Measurements from ENCODE around the gene MLC1. TPM values are rescaled to one million over a fixed set of nuclear protein-coding genes. Genes with fewer than 3 reads are reported as not detected.
A peak's percentile ranks its signal among the peaks of the same experiment; 100 is the strongest.

The MLC1 gene
- total and polyA plus RNA-seq, 2 donors: 0.48 to 2.4 TPM

DNA sequence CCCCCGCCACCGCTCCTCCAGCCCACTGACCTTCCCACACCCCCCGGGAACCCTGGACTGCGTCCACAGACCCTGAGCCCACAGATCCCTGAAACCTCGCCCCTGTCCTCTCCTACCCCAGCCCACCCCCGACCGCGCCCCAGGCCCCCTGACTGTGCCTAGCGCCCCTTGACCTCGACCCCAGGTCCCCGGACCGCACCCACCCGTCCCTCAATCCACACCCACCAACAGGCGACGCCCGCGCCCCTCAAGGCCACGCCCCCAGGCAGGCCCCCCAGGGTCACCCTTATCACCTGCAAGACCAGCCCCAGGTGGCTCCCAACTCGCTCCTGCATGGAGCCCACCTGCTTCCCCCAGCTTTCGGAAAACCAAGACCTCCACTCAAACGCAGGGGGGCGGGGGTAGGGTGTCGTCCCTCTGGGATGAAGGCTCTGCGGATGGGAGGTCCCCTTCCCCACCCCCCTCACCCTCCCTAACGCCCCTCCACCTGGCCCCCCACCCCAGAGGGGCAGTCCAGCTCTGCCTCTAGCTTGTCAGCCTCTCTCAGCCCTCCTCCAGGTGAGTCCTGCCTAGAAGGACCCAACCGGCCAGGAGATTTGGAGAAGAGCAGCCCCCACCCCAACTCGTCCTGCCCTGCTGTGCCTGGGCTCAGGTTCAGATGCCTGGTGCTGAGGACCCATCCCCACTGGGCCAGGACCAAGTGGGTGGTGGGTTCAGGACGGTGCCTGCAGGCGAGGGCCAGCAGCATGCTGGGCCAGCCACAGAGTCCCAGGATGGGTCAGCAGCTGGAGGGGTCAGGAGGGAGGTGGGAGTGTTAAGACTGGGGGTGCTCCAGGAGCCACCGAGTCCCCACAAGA lies 69.5 kb downstream of the MLC1 start:
- Histone ChIP-seq H3K4me3 (ENCODE audit: low read length in 2 of 2) (no peak overlapping the region), H3K36me3 (ENCODE audit: control insufficient read depth in 2 of 2, insufficient read depth in 2 of 2, low read length in 1 of 2) (no peaks in the 10 kb centered on the region), H3K27ac (ENCODE audit: low read depth in 1 of 2, low read length in 1 of 2) (no peak overlapping the region), H3K4me1 (ENCODE audit: control insufficient read depth in 2 of 2, insufficient read depth in 2 of 2, low read length in 2 of 2) (peaks cover 0 to 10% of the 10 kb centered on the region in 2 donors), H3K9me3 (ENCODE audit: control insufficient read depth in 2 of 2, insufficient read depth in 1 of 2, low read length in 1 of 2) (peaks cover 0 to 5% of the 10 kb centered on the region in 2 donors), H3K27me3 (ENCODE audit: control insufficient read depth in 2 of 2, insufficient read depth in 1 of 2, low read length in 1 of 2) (peaks cover 32 to 76% of the 10 kb centered on the region in 2 donors)
- no peak for DNase-seq (ENCODE audit: low read depth in 6 of 9, low spot score in 9 of 9)
- WGBS: 66% methylated on average over 30 of the region's 30 CpGs

DNA sequence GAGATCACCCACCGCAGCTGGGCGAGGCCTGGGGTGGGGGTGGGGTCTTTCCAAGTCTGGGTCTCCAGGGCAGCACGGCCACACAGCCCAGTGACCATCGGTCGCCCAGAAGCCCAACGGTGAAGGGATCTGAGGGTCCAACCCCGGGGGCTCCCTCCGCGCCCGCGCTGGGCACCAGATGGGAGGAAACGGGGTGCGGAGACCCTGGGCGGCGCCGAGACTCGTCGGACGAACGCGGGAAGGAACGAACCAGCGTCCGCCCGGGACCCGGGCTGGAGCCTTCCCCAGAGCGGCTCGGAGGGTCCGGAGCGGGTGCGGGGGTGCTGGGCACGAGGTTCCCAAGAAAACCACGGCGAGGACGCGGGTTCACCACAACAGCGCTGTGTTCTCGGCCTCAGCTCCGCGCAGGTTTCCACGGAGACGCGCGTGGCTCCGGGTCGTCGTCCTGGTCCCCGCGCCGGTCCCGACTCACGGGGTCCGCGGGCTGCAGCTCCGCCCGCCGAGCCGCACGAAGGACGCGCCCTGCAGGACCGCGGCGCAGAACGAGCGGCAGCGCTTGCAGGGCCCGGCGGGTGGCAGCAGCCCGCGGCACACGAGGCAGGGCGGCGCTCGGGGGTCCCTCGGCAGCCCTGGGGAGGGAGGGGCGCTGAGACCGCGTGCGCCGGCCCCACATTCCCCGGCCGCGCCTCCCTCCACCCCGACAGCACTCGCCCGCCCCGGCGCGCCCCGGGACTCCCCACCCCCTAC lies 70.4 kb downstream of the MLC1 start:
- WGBS: 5% methylated on average over 91 of the region's 91 CpGs
- Histone ChIP-seq H3K9me3 (ENCODE audit: control insufficient read depth in 2 of 2, insufficient read depth in 1 of 2, low read length in 1 of 2) (peaks cover 0 to 5% of the 10 kb centered on the region in 2 donors), H3K27ac (ENCODE audit: low read depth in 1 of 2, low read length in 1 of 2) (no peak overlapping the region), H3K36me3 (ENCODE audit: control insufficient read depth in 2 of 2, insufficient read depth in 2 of 2, low read length in 1 of 2) (no peaks in the 10 kb centered on the region), H3K4me1 (ENCODE audit: control insufficient read depth in 2 of 2, insufficient read depth in 2 of 2, low read length in 2 of 2) (peaks cover 0 to 10% of the 10 kb centered on the region in 2 donors), H3K27me3 (ENCODE audit: control insufficient read depth in 2 of 2, insufficient read depth in 1 of 2, low read length in 1 of 2) (peaks cover 36 to 83% of the 10 kb centered on the region in 2 donors), H3K4me3 (ENCODE audit: low read length in 2 of 2) (no peak overlapping the region)
- DNase-seq (ENCODE audit: low read depth in 6 of 9, low spot score in 9 of 9): no peak

DNA sequence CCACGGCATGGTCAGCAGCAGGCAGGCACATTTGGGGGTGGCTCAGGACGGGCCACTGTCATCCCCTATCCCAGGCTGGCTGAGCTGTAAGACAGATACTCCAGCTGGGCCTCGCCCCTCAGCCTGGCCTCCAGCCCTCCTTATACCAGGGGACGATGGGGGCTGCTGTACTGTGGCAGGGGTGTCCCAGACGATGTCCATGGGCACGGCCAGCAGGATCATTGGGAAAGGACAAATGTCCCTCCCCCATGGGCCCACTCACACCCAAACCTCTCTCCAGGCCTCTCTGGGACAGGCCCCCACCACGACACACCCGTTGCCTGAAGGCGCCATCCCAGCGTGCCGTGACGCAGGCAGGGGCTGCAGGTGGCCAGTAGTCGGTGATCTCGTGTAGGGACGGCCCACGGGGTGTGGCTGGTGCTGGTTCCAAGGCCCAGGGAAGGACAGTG lies 71.1 kb downstream of the MLC1 start:
- H3K4me1 ChIP-seq (ENCODE audit: control insufficient read depth in 2 of 2, insufficient read depth in 2 of 2, low read length in 2 of 2): peaks cover 0 to 10% of the 10 kb centered on the region in 2 donors
- WGBS: 80% methylated on average over 16 of the region's 16 CpGs

DNA sequence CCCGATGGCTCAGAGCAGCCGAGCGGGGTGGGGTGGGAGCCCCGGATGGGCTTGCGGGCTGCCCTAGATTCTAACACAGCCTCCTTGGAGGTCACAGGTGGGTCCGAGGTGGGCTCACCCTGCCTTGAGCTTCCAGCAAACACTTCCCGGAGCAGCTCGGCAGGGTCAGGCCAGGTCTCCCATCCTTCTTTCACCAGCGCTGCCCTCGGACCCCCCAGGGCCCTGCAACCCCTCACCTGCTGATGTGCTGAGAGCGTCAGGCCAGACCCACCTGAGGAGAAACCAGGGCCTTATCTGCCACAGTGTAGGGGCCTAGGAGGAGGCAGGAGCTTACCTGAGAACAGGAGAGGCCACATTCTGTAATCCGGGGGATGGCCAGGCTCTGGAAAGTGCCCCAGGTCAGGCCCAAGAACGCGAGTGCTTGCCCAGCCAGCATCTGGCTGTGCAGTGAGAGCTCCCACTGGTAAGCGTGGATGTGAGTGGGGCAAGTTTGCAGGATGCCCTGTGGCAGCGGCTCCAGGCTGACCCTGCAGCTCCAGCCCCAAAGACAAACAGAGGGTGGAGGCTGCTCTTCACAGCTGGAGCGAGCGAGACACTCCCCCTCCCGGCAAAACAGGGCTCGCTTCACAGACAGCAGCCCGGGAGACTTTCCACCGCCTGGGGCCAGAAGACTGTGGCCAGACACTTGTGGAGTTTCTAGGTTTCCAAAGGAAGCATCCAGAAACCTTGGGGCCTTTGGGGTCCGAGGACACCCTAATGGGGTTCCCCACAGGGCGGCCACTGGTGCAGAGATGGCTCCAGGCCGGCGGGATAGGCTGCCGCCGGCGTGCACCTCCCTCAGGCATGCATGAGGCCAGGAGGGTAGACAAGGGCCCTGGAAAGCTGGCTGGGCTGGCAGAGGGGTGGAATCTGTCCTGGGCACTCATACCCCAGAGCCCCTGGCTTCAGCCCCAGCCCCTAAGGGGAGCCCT lies 72.7 kb downstream of the MLC1 start, which contains the start of gene IL17REL:
IL17REL (minus strand) TSS at position 555 of the 971 bp plus-strand sequence; CDS start at position 436, 119 bp downstream.
- Histone ChIP-seq H3K27me3 (ENCODE audit: control insufficient read depth in 2 of 2, insufficient read depth in 1 of 2, low read length in 1 of 2) (peaks cover 36 to 85% of the 10 kb centered on the region in 2 donors), H3K36me3 (ENCODE audit: control insufficient read depth in 2 of 2, insufficient read depth in 2 of 2, low read length in 1 of 2) (no peaks in the 10 kb centered on the region), H3K27ac (ENCODE audit: low read depth in 1 of 2, low read length in 1 of 2) (no peak within 1 kb of the TSS), H3K4me3 (ENCODE audit: low read length in 2 of 2) (peak within 1 kb of the TSS in 1 of 2 donors; percentile 16), H3K4me1 (ENCODE audit: control insufficient read depth in 2 of 2, insufficient read depth in 2 of 2, low read length in 2 of 2) (peaks cover 0 to 13% of the 10 kb centered on the region in 2 donors), H3K9me3 (ENCODE audit: control insufficient read depth in 2 of 2, insufficient read depth in 1 of 2, low read length in 1 of 2) (no peaks in the 10 kb centered on the region)
- no peak for DNase-seq (ENCODE audit: low read depth in 6 of 9, low spot score in 9 of 9)
- WGBS: 91% methylated on average over 29 of the region's 29 CpGs

More for the DNA sequence above, 71.1 kb downstream of the MLC1 start:
- H3K4me3 ChIP-seq (ENCODE audit: low read length in 2 of 2): no peak overlapping the region
- H3K27me3 ChIP-seq (ENCODE audit: control insufficient read depth in 2 of 2, insufficient read depth in 1 of 2, low read length in 1 of 2): peaks cover 36 to 83% of the 10 kb centered on the region in 2 donors
- DNase-seq (ENCODE audit: low read depth in 6 of 9, low spot score in 9 of 9): no peak
- no peaks in the 10 kb centered on the region for H3K9me3 ChIP-seq (ENCODE audit: control insufficient read depth in 2 of 2, insufficient read depth in 1 of 2, low read length in 1 of 2)
- no peaks in the 10 kb centered on the region for H3K36me3 ChIP-seq (ENCODE audit: control insufficient read depth in 2 of 2, insufficient read depth in 2 of 2, low read length in 1 of 2)
- H3K27ac ChIP-seq (ENCODE audit: low read depth in 1 of 2, low read length in 1 of 2): no peak overlapping the region

DNA sequence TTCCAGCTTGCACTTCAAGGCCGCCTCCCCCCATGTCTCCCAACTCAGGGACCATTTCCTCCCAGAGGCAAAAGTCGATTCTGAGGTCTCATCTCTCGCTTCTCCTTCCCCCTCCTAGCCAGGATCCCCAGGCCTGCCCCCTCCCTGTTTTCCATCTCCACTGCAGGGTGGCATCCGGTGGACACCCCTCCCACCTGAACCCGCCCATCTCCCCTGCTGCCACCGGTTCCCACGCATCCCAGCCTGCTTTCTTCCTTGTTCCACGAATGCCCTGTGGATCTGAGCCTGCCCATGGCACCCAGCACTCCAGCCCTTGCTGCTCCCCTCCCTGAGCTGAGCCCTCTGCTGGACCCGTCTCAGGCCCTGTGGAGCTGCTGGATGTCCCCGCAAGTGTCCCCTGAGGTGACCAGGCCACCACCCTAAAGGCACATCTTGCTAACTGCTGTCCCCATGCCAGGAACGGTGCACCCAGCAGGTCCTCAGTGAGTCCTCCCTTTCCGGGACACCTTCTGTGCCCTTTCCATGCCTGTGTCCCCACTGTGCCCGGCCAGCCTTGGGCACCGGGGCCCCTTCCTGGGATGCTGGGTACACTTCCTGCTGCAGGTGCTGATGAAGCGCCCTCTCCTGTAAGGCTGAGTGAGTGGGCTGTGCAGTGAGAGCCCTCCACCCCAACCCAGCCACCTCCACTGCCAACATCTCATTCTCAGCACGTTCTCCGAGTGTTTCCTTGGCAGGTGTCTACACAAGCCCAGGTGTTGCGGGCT lies 73.6 kb downstream of the MLC1 start:
- DNase-seq (ENCODE audit: low read depth in 6 of 9, low spot score in 9 of 9): no peak
- WGBS: 71% methylated on average over 18 of the region's 18 CpGs
- H3K4me1 ChIP-seq (ENCODE audit: control insufficient read depth in 2 of 2, insufficient read depth in 2 of 2, low read length in 2 of 2): peaks cover 0 to 13% of the 10 kb centered on the region in 2 donors
- H3K4me3 ChIP-seq (ENCODE audit: low read length in 2 of 2): peak overlapping the region in 1 of 2 donors; percentile 16
- H3K27ac ChIP-seq (ENCODE audit: low read depth in 1 of 2, low read length in 1 of 2): no peak overlapping the region
- H3K36me3 ChIP-seq (ENCODE audit: control insufficient read depth in 2 of 2, insufficient read depth in 2 of 2, low read length in 1 of 2): no peaks in the 10 kb centered on the region
- H3K9me3 ChIP-seq (ENCODE audit: control insufficient read depth in 2 of 2, insufficient read depth in 1 of 2, low read length in 1 of 2): no peaks in the 10 kb centered on the region
- H3K27me3 ChIP-seq (ENCODE audit: control insufficient read depth in 2 of 2, insufficient read depth in 1 of 2, low read length in 1 of 2): peaks cover 36 to 76% of the 10 kb centered on the region in 2 donors

DNA sequence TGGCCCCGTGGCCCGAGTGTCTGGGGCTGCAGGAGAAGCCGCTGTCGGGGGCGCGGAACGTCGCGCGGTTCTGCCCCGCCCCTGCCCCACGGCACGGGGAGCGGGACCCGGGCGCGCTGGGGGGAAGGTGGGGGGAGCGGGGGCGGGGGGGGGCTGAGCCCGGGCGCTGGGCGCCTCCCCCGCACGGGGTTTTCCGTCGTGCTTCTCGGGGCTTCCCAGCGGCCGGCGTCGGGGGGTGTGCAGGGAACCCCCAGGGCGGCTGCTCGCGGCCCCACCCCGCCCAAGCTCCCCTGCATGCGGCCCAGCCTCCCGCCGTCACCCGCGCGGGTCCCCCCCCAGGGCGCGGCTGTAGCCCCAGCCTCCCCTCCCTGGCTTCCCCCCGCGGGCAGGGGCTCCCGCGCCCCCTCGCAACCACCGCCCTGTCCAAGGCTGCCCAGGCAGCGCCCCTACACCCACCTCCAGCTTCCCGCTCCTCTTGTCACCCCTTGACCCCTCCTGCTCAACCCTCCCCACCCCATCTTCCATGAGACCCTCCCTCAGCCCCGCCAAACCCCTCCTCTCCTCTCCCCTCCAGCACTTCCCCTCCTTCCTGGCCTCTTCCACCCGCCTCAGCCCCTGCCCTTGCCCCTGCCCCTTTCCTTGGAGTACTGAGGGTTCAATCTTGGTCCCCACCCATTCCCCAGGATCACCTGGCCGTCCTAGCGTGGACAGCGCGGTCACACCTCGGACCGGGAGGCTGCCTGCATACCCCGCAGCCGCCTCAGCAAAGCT lies 74.4 kb downstream of the MLC1 start:
- H3K27ac ChIP-seq (ENCODE audit: low read depth in 1 of 2, low read length in 1 of 2): no peak overlapping the region
- H3K27me3 ChIP-seq (ENCODE audit: control insufficient read depth in 2 of 2, insufficient read depth in 1 of 2, low read length in 1 of 2): peaks cover 36 to 69% of the 10 kb centered on the region in 2 donors
- peaks cover 0 to 13% of the 10 kb centered on the region in 2 donors for H3K4me1 ChIP-seq (ENCODE audit: control insufficient read depth in 2 of 2, insufficient read depth in 2 of 2, low read length in 2 of 2)
- H3K9me3 ChIP-seq (ENCODE audit: control insufficient read depth in 2 of 2, insufficient read depth in 1 of 2, low read length in 1 of 2): no peaks in the 10 kb centered on the region
- H3K4me3 ChIP-seq (ENCODE audit: low read length in 2 of 2): no peak overlapping the region
- peak in 1 of 9 donors; percentile 24 for DNase-seq (ENCODE audit: low read depth in 6 of 9, low spot score in 9 of 9)
- WGBS: 7% methylated on average over 57 of the region's 61 CpGs
- H3K36me3 ChIP-seq (ENCODE audit: control insufficient read depth in 2 of 2, insufficient read depth in 2 of 2, low read length in 1 of 2): no peaks in the 10 kb centered on the region

DNA sequence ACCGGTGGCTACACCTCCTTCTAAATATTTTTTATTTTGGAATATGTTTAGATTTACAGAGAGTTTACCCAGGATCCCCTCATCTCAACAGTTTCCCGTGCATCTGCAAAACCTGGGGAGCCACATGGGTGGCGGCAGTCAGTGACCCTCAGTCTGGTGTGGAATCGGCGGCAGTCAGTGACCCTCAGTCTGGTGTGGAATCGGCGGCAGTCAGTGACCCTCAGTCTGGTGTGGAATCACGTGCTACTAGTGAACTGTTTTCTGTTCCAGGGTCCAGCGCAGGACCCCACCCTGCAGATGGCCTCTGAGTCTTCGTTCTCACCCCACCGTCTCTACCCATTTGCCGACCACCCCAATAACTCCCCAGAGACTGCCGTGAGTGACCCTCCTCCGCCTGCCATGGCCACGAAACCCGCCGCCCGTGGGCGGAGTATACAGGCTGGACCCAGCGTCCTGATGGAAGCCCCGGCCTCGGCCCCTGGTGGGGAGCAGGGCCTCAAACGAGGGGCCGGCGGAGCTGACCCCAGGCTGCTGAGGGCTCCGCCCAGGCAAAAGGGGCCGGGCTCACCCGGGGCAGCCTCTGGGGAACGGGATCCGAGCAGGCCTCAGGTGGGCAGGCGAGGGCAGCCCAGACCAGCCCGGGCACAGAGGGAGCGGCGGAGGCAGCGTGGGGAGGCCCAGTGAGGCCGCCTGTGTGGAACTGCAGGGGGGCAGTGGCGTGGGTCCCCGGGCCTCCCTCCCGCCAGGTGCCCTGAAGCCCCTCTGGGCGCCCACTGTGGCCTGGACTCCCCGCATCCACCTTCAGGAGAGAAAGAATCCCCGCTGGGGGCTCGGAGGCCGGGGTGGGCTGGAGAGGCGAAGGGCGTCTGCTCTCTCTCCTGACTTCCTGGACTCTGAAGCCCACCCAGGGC lies 75.2 kb downstream of the MLC1 start:
- no peak overlapping the region for H3K27ac ChIP-seq (ENCODE audit: low read depth in 1 of 2, low read length in 1 of 2)
- H3K4me1 ChIP-seq (ENCODE audit: control insufficient read depth in 2 of 2, insufficient read depth in 2 of 2, low read length in 2 of 2): peaks cover 0 to 13% of the 10 kb centered on the region in 2 donors
- no peaks in the 10 kb centered on the region for H3K36me3 ChIP-seq (ENCODE audit: control insufficient read depth in 2 of 2, insufficient read depth in 2 of 2, low read length in 1 of 2)
- no peak for DNase-seq (ENCODE audit: low read depth in 6 of 9, low spot score in 9 of 9)
- no peak overlapping the region for H3K4me3 ChIP-seq (ENCODE audit: low read length in 2 of 2)
- no peaks in the 10 kb centered on the region for H3K9me3 ChIP-seq (ENCODE audit: control insufficient read depth in 2 of 2, insufficient read depth in 1 of 2, low read length in 1 of 2)
- H3K27me3 ChIP-seq (ENCODE audit: control insufficient read depth in 2 of 2, insufficient read depth in 1 of 2, low read length in 1 of 2): peaks cover 33 to 62% of the 10 kb centered on the region in 2 donors
- WGBS: 72% methylated on average over 46 of the region's 46 CpGs

All from thymus (tissue), 11 donors.